Keratinocyte (primary cell): ENCODE measurements around the gene TMEM106B.

Experiments
- CTCF ChIP-seq, 3 experiments: IDR thresholded peaks in 1 of 3; conservative IDR thresholded peaks in 1 of 3; optimal IDR thresholded peaks in 1 of 3; 2 replicates in 2 of 3; 3 replicates in 1 of 3; pipeline versions ENCODE3 to v1.5.1; 2011; ENCODE audit warnings: low read length in 3 of 3, mild to moderate bottlenecking in 3 of 3, moderate library complexity in 2 of 3, control low read depth in 1 of 3, inconsistent platforms in 1 of 3; ENCODE audit not compliant: insufficient read depth in 2 of 3; ENCODE audit errors: extremely low read depth in 1 of 3
- EZH2 ChIP-seq: IDR thresholded peaks from one replicate; pipeline ENCODE4 v1.6.1; 2012; ENCODE audit warnings: inconsistent platforms, mild to moderate bottlenecking, low read length, moderate library complexity

GRCh38 chr7:12239806-12240205, 28.7 kb downstream of the TMEM106B start:
- no peak for TF ChIP-seq CTCF (optimal IDR thresholded peaks at IDR 0.05 in 1 of 3, IDR thresholded peaks at IDR 0.05 in 1 of 3, conservative IDR thresholded peaks at IDR 0.05 in 1 of 3; ENCODE audit: extremely low read depth in 1 of 3, insufficient read depth in 2 of 3, low read length in 3 of 3)
- no peak for TF ChIP-seq EZH2
